Right lobe of liver (tissue), 4 donors: ENCODE results near the gene COL16A1.

ENCODE experiments used
- POLR2A ChIP-seq: fragments of 450-650 bp; IDR thresholded peaks from one replicate; pipeline ENCODE4 v1.6.1; 2017; ENCODE audit warnings: antibody characterized with exemption, mild to moderate bottlenecking
- TF ChIP-seq, protein P1 (sequence below), 4 donors: fragments of 200-600 bp in 3 of 4; fragments of 450-650 bp in 1 of 4; IDR thresholded peaks; one replicate each; pipeline versions ENCODE4 v1.5.1 to v1.8.0; 2016 to 2022; ENCODE audit warnings: antibody characterized with exemption in 4 of 4, mild to moderate bottlenecking in 2 of 4
- donor health status: DM: no; HTN: no; CAD: no.
- donor health status: DM: no; HTN: no; CAD: no.
- donor health status: DM: no; HTN: yes; CAD: no.

GRCh38 chr1:31668303-31668883 is 35.4 kb downstream of the COL16A1 start:
- TF ChIP-seq, protein P1, sequence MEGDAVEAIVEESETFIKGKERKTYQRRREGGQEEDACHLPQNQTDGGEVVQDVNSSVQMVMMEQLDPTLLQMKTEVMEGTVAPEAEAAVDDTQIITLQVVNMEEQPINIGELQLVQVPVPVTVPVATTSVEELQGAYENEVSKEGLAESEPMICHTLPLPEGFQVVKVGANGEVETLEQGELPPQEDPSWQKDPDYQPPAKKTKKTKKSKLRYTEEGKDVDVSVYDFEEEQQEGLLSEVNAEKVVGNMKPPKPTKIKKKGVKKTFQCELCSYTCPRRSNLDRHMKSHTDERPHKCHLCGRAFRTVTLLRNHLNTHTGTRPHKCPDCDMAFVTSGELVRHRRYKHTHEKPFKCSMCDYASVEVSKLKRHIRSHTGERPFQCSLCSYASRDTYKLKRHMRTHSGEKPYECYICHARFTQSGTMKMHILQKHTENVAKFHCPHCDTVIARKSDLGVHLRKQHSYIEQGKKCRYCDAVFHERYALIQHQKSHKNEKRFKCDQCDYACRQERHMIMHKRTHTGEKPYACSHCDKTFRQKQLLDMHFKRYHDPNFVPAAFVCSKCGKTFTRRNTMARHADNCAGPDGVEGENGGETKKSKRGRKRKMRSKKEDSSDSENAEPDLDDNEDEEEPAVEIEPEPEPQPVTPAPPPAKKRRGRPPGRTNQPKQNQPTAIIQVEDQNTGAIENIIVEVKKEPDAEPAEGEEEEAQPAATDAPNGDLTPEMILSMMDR (IDR thresholded peaks at IDR 0.05), result no peak
- TF ChIP-seq POLR2A, result no peak
